NB4 (cell line): Measurements from ENCODE around the gene RP9.

Experiments
- DNase-seq: peaks from one replicate; pipeline ENCODE4 v3.0.0; 2010; ENCODE audit warnings: low read depth
- H3K4me3 ChIP-seq: one replicate; pipeline ENCODE4 v1.5.1; 2011; ENCODE audit warnings: mild to moderate bottlenecking, low read depth, low read length, moderate library complexity
- MYC ChIP-seq: IDR thresholded peaks from 2 replicates; pipeline ENCODE4 v1.6.1; 2011; ENCODE audit warnings: low read depth, low read length
- POLR2A ChIP-seq: IDR thresholded peaks from 2 replicates; pipeline ENCODE4 v1.6.1; 2011; ENCODE audit warnings: mild to moderate bottlenecking; ENCODE audit not compliant: insufficient read length; ENCODE audit errors: extremely low read depth
- TF ChIP-seq, protein P1 (sequence below): IDR thresholded peaks from 2 replicates; pipeline ENCODE4 v1.6.1; 2011; ENCODE audit warnings: low read depth, low read length
- TF ChIP-seq, protein P2 (sequence below): IDR thresholded peaks from one replicate; pipeline ENCODE4 v1.5.1; 2012; ENCODE audit warnings: low read depth, low read length

The RP9 gene

DNA sequence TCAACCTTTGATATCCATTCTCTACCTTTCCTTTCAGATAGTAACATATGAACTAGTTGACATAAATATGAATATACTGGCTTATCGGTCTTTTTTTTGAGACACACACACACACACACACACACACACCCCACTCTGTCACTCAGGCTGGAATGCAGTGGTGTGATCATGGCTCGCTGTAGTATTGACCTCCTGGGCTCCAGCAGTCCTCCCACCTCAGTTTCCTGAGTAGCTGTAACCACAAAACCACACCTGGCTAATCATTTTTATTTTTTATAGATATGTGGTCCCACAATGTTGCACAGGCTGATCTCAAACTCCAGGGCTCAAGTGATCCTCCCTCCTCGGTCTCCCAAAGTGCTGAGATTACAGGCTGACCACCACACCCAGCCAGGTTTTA lies 32.5 kb downstream of the RP9 start:
- no peak for TF ChIP-seq MYC
- TF ChIP-seq, protein P1, sequence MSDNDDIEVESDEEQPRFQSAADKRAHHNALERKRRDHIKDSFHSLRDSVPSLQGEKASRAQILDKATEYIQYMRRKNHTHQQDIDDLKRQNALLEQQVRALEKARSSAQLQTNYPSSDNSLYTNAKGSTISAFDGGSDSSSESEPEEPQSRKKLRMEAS, result no peak
- no peak for TF ChIP-seq POLR2A
- TF ChIP-seq, protein P2, sequence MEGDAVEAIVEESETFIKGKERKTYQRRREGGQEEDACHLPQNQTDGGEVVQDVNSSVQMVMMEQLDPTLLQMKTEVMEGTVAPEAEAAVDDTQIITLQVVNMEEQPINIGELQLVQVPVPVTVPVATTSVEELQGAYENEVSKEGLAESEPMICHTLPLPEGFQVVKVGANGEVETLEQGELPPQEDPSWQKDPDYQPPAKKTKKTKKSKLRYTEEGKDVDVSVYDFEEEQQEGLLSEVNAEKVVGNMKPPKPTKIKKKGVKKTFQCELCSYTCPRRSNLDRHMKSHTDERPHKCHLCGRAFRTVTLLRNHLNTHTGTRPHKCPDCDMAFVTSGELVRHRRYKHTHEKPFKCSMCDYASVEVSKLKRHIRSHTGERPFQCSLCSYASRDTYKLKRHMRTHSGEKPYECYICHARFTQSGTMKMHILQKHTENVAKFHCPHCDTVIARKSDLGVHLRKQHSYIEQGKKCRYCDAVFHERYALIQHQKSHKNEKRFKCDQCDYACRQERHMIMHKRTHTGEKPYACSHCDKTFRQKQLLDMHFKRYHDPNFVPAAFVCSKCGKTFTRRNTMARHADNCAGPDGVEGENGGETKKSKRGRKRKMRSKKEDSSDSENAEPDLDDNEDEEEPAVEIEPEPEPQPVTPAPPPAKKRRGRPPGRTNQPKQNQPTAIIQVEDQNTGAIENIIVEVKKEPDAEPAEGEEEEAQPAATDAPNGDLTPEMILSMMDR, result no peak
- H3K4me3 ChIP-seq, result no peak overlapping the region
- no peak for DNase-seq

DNA sequence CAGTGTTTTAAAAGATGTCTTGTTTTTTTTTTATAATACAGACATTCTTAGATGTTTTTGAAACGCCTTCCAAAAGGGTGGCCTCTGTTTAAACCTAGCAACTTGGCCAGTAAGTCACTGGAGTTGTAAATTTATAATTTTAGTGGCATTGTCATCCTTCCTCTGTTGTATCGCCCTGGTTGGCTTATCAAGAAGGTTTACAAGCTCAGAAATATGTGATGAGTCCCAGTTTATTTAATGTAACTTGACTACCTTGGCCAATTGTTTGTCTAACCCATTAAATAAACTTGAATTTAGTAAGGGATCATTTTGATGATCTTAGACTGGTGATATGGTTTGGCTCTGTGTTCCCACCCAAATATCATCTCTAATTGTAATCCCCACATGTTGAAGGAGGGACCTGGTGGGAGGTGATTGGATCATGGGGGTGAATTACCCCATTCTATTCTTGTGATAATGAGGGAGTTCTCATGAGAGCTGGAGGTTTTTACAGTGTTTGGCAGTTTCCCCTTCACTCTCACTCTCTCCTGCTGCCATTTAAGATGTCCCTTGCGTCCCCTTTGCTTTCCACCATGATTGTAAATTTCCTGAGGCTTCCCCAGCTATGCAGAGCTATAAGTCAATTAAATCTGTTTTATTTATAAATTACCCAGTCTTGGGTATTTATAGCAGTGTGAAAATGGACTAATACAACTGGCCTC lies 33.2 kb downstream of the RP9 start:
- H3K4me3 ChIP-seq, result no peak overlapping the region
- no peak for DNase-seq
- TF ChIP-seq, protein P1, result no peak
- TF ChIP-seq POLR2A (no peak), MYC (no peak)
- TF ChIP-seq, protein P2, result no peak

DNA sequence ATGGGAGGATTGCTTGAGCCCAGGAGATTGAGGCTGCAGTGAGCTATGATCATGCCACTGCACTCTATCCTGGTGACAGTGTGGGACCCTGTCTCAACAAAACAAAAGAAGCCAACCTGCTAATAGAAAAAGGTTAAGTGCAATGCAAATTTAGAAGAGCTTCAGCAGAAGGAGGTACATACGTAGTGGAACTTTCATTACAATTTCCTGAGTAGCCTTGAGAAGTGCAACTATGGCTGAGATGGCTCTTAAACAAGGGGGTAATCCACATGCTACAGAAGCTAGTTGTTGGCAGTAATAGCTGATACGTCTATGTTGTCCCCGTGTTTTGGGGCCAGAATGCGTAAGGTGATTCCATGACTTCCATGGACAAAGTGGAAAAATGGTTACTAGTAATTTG lies 36.0 kb downstream of the RP9 start:
- DNase-seq, result no peak
- H3K4me3 ChIP-seq, result no peak overlapping the region
- TF ChIP-seq, protein P2, result no peak
- TF ChIP-seq MYC (no peak), POLR2A (no peak)
- TF ChIP-seq, protein P1, result no peak

DNA sequence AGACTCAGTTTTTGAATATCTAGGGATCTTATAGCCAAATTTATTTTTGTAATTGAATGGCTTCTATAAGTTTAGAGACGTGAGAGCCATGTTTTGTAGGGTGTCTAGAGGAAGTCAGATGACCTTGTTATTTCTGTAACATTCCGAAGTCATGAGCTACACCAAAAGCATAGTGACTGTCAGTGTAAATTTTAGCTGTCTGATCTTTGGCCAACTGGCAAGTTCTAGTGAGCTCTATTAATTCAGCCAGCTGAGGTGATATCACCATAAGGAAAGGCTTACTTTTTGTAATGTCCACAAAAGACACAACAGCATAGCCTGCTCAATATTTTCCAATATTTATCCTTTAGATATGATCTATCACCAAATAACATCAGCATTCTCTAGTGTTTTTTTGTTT lies 36.7 kb downstream of the RP9 start:
- DNase-seq, result no peak
- H3K4me3 ChIP-seq, result no peak overlapping the region
- no peak for TF ChIP-seq MYC
- TF ChIP-seq, protein P2, result no peak
- TF ChIP-seq POLR2A, result no peak
- TF ChIP-seq, protein P1, result no peak

DNA sequence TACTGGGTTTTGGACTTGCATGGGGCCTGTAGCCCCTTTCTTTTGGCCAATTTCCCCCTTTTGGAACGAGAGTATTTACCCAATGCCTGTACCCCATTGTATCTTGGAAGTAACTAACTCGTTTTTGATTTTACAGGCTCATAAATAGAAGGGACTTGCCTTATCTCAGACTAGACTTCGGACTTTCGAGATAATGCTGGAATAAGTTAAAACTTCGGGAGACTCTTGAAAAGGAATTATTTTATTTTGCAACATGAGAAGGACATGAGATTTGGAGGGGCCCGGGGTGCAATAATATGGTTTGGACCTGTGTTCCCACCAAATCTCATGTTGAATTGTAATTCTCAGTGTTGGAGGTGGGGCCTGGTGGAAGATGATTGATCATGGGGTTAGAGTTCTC lies 38.4 kb downstream of the RP9 start:
- TF ChIP-seq, protein P2, result no peak
- no peak for DNase-seq
- no peak overlapping the region for H3K4me3 ChIP-seq

DNA sequence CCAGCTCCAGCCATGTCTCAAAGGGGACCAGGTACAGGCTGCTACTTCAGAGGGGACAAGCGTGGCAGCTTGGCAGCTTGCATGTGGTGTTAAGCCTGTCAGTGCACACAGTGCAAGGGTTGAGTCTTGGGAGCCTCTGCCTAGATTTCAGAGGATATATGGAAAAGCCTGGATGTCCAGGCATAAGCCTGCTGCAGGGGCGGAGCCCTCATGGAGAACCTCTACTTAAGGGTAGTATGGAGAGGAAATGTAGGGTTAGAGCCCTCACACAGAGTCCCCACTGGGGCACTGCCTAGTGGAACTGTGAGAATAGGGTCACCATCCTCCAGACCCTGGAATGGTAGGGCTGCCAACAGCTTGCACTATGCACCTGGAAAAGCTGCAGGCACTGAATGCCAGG lies 38.9 kb downstream of the RP9 start:
- DNase-seq, result no peak
- no peak for TF ChIP-seq POLR2A
- TF ChIP-seq, protein P2, result no peak
- TF ChIP-seq MYC, result no peak
- TF ChIP-seq, protein P1, result no peak
- H3K4me3 ChIP-seq, result no peak overlapping the region
